HUES48 (cell line): ENCODE data around the gene CACNA1C.

Source experiments
- H3K27ac ChIP-seq: one replicate; pipeline ENCODE4 v1.7.0; 2013; ENCODE audit warnings: low read depth, low read length, inconsistent platforms
- H3K27me3 ChIP-seq: 2 replicates; pipeline ENCODE4 v1.6.1; 2013; ENCODE audit warnings: mild to moderate bottlenecking, low read length; ENCODE audit not compliant: control insufficient read depth, insufficient read depth
- H3K36me3 ChIP-seq: 2 replicates; pipeline ENCODE4 v1.6.1; 2013; ENCODE audit warnings: low read length; ENCODE audit not compliant: control insufficient read depth, insufficient read depth
- H3K4me1 ChIP-seq: 2 replicates; pipeline ENCODE4 v1.6.1; 2013; ENCODE audit warnings: mild to moderate bottlenecking, low read length; ENCODE audit not compliant: control insufficient read depth, insufficient read depth
- H3K4me3 ChIP-seq: 2 replicates; pipeline ENCODE4 v1.5.1; 2013; ENCODE audit warnings: mild to moderate bottlenecking, low read depth, low read length
- H3K9ac ChIP-seq: 2 replicates; pipeline ENCODE4 v1.6.1; 2013; ENCODE audit warnings: mild to moderate bottlenecking, low read depth, low read length, moderate library complexity
- H3K9me3 ChIP-seq: 2 replicates; pipeline ENCODE4 v1.6.1; 2013; ENCODE audit warnings: low read length; ENCODE audit not compliant: control insufficient read depth, insufficient read depth

Gene CACNA1C

DNA sequence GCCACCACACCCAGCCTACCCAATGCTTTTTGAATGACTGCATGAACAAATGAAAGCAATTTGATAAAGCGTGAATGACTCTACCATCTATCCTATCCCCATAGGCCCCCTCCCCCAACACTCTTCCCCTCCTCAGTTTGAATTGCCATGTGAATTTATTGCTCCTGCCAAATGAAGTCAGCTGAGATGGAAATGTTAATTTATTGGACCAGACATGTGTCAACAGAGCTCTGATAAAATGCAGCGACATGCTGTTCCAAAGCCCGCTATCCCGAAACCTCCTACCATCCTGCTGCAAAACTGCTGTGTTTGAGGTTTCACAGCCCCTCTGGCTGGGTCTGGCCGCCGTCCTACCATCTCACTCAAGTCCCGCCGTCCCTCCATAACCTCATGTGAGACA, 360.5 kb downstream of the CACNA1C start:
- no peak overlapping the region for H3K9ac ChIP-seq
- no peak overlapping the region for H3K27ac ChIP-seq
- H3K27me3 ChIP-seq, result no peaks in the 10 kb centered on the region
- H3K4me3 ChIP-seq, result no peak overlapping the region
- no peaks in the 10 kb centered on the region for H3K36me3 ChIP-seq
- H3K9me3 ChIP-seq, result no peaks in the 10 kb centered on the region
- H3K4me1 ChIP-seq, result peaks cover 28% of the 10 kb centered on the region

DNA sequence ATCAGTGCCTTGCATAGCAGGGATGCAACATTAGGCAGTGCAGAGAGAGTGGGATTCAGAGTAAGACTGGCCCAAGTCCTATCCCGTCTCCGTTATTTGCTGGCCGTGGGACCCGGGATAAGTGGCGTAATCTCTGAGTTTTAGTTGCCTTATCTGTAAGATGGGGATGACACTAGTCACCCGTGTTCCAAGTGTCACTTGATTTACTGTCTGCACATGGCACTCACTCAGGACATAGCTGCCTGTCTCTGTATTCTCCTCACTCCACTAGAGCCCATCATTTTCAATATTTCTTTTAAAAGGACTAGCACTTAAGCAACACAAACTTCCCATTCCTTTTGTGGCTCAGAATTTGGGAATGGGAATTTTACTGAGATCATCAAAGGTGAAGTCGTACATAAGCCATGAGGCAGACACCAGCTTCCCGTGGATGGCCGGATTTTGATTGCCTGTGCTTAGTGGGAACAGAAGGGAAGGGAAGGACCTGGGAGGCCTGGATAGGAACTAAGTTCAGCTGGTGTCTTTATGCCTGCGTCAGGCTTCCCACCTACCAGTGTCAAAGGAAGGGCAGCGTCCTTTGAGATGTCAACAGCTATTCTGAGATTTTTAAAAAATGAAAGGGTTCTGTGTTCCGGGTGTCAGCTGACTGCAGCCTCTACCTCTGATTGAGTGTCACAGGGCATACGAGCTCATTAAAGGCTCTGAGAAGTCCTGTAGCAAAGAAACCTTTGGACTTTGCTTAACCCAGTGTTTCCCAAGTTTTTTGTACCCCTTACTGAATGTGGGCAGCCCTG, 361.4 kb downstream of the CACNA1C start:
- H3K9ac ChIP-seq, result no peak overlapping the region
- no peak overlapping the region for H3K27ac ChIP-seq
- peaks cover 32% of the 10 kb centered on the region for H3K4me1 ChIP-seq
- H3K4me3 ChIP-seq, result no peak overlapping the region
- no peaks in the 10 kb centered on the region for H3K9me3 ChIP-seq
- H3K27me3 ChIP-seq, result no peaks in the 10 kb centered on the region
- H3K36me3 ChIP-seq, result no peaks in the 10 kb centered on the region

DNA sequence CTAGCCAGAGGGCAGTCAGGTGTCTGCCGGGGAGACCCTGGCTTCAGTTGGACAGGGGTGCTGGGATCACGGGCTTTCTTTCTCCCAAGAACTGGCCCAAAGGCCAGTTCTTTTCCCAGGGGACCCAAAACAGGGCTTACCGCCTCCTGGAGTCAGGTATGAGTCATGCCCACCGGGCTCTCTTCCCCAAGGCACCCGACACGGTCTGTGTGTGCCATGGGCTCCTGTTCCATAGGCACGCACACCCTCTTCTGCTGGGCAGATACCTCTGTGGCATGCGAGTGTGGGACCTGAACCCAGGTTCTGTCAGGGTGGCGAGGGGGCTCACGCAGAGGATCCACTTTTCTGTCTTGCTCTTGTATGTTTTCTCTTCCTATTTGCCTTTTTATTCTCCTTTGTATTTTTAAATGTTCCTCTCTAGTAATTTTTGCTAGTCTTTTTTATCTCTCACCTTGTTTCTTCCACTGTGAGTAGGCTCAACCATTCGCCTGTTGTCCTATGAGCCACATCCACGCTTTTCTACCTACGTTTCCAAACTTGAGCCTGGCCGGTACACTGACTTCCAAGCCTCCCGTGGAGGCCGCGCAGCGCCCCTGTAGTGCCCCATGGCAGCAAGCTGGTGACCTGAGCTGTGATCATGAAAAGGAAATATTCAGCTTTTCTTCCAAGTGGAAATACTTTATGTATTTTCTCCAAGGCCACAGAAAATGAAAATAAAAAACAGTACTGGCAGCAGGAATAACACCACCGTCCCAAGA, 362.2 kb downstream of the CACNA1C start:
- Histone ChIP-seq H3K36me3 (no peaks in the 10 kb centered on the region), H3K27me3 (no peaks in the 10 kb centered on the region), H3K27ac (no peak overlapping the region), H3K4me3 (no peak overlapping the region), H3K9ac (no peak overlapping the region), H3K9me3 (no peaks in the 10 kb centered on the region), H3K4me1 (peaks cover 32% of the 10 kb centered on the region)

DNA sequence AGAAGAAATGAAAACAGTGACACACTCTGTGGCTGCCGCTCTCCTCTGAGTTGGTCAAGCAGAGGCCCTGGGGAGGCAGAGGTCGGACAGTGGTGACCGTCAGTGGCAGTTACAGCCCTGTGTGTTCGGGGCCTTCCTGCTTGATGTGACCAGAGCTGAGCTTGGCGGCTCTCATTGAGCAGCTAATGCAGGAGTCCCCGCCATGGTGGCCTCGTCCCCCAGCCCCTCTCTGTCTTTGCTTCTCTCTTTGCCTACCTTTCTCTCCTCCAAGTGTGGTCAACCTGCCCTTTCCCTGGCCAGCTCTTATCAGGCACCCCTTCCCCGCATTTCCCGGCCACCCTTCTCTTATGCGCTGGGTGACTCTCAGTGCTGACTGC, 362.8 kb downstream of the CACNA1C start:
- H3K9ac ChIP-seq, result no peak overlapping the region
- no peaks in the 10 kb centered on the region for H3K36me3 ChIP-seq
- no peaks in the 10 kb centered on the region for H3K27me3 ChIP-seq
- H3K27ac ChIP-seq, result no peak overlapping the region
- no peaks in the 10 kb centered on the region for H3K9me3 ChIP-seq
- H3K4me1 ChIP-seq, result peaks cover 32% of the 10 kb centered on the region
- H3K4me3 ChIP-seq, result no peak overlapping the region

DNA sequence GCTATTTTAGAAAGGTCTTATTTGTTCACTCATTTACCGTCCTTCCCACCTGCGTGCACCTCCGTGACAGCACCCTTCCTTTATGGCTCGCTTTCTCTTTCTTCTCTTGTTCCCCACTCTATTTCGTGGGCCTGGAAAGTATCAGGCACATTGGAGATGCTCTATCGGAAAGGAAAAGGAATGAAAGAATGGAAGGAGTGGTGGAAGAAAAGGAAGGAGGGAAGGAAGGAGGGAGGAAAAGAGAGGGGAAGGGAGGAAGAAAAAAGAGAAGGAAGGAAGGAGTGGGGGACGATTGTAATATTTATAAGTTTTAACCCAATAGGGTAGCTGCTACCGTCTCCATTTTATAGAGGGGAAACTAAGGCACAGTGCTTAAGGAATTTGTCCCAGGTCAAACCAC, 363.4 kb downstream of the CACNA1C start:
- Histone ChIP-seq H3K36me3 (no peaks in the 10 kb centered on the region), H3K4me1 (peaks cover 31% of the 10 kb centered on the region), H3K9ac (no peak overlapping the region), H3K27ac (no peak overlapping the region), H3K4me3 (no peak overlapping the region), H3K9me3 (no peaks in the 10 kb centered on the region), H3K27me3 (no peaks in the 10 kb centered on the region)

DNA sequence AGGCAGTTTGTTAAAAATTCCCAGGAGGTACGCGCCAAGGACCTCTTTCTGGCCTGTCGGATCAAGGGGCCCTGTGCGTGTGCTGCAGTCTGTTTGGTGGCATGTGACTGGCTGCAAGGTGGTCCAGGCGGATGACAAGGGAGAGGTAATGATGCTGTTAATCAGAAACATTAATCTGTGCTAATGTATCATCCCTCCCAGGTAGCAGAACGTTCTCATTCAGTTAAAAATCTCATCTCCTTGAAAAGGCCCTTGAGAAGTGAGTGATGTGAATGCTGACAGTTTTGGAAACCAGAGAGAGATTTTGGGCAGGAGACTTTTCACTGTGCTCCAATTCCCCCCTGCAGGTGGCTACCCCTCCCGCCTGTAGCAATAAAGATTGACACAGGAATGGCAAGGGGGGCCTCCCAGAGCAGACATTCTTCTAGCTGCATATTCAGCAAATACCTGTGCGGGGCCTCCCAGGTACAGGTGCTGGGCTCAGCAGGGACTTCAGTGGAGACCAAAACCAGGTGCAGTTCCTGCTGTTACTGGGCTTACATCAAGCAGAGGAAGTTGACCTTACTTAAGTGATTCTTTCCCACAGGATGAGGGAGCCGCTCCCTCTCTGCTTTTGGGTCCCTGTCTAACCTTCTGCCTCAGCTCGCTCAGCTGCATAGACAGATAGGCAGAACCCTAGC, 364.8 kb downstream of the CACNA1C start:
- H3K4me3 ChIP-seq, result no peak overlapping the region
- no peaks in the 10 kb centered on the region for H3K36me3 ChIP-seq
- no peak overlapping the region for H3K9ac ChIP-seq
- H3K9me3 ChIP-seq, result no peaks in the 10 kb centered on the region
- peak overlapping the region; percentile 28 for H3K27ac ChIP-seq
- peaks cover 20% of the 10 kb centered on the region for H3K4me1 ChIP-seq
- no peaks in the 10 kb centered on the region for H3K27me3 ChIP-seq

DNA sequence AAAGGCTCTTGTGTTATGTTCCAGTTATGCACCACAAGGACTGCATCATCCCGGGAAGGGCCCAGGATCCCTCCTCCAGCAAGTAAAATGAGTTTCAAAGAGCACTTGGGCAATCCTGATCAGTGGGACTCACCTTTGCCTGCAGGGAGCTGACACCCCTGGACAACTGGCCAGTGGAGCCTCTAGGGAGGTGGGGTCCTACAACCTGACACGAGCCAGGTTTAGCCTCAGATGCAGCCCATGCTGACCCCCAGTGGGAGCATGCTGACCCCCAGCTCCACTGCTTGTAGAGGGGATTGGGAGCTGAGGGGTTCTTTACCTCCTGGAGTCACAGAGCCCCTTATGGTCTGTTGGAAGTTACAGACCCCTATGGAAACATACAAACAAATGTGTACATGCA, 365.8 kb downstream of the CACNA1C start:
- no peak overlapping the region for H3K4me3 ChIP-seq
- H3K27me3 ChIP-seq, result no peaks in the 10 kb centered on the region
- no peak overlapping the region for H3K27ac ChIP-seq
- H3K9ac ChIP-seq, result no peak overlapping the region
- no peaks in the 10 kb centered on the region for H3K9me3 ChIP-seq
- no peaks in the 10 kb centered on the region for H3K36me3 ChIP-seq
- peaks cover 20% of the 10 kb centered on the region for H3K4me1 ChIP-seq

DNA sequence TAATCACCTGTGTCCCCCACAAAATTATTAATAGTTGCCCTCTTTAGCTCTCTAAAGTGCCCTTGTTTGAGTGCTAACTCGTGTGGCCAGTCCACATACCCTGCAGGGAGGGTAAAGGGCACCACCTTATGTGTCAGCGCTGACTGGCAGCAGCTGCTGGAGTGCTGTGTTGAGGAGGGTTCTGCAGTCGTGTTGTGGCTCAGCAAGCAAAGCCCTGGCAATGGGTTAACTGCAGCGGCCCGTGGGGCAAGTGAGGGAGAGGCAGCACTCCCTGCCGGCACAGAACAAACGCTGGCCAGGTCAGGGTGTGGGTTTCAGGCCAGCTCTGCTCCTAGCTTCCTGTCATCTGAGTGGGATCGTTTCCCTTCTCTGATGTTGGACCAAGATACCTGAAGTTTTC, 369.8 kb downstream of the CACNA1C start:
- H3K27me3 ChIP-seq, result no peaks in the 10 kb centered on the region

DNA sequence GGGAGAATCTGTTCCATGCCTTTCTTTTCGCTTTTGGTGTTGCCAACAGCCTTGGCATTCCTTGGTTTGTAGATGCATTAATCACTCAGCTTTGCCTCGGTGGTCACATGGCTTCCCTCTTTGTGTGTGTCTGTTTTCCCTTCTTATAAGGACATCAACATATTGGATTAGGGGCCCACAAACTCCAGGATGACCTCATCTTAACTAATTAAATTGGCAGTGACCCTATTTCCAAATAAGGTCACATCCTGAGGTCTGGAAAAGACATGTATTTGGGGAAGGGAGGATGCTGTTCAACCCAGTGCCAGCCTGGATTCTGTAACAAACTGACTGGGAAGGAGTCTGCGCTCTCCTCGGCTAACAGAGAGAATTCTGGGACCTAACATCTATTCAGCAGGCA, 376.2 kb downstream of the CACNA1C start:
- H3K9me3 ChIP-seq, result no peaks in the 10 kb centered on the region
- H3K4me1 ChIP-seq, result no peaks in the 10 kb centered on the region; the same call in none of the 2 replicates
- H3K9ac ChIP-seq, result no peak overlapping the region
- H3K27me3 ChIP-seq, result no peaks in the 10 kb centered on the region
- H3K27ac ChIP-seq, result no peak overlapping the region
- H3K4me3 ChIP-seq, result no peak overlapping the region
- no peaks in the 10 kb centered on the region for H3K36me3 ChIP-seq

More for the DNA sequence above, 369.8 kb downstream of the CACNA1C start:
- Histone ChIP-seq H3K4me3 (no peak overlapping the region), H3K36me3 (no peaks in the 10 kb centered on the region), H3K9ac (no peak overlapping the region), H3K27ac (no peak overlapping the region), H3K4me1 (peaks cover 11% of the 10 kb centered on the region), H3K9me3 (no peaks in the 10 kb centered on the region)

DNA sequence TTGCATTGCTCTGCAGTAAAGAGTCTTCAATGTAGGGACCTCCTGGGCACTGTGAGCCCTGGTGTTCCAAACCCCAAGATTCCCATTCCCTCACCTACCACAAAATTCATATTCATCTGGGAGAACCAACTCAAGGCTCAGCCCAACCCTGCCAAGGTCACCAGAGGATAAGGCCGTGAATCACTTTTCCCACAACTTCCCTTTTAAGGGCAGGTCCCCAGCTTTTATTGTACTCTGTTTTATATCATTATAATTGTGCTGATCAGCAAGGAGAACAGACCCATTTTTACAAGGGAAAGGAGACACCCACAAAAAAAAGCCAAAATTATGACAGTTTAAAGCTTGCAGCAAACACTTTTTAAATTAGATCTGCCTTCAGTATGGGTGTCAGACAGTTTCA, 379.0 kb downstream of the CACNA1C start:
- H3K27me3 ChIP-seq, result no peaks in the 10 kb centered on the region
- no peaks in the 10 kb centered on the region for H3K9me3 ChIP-seq
- no peaks in the 10 kb centered on the region for H3K36me3 ChIP-seq
- no peak overlapping the region for H3K9ac ChIP-seq
- H3K27ac ChIP-seq, result no peak overlapping the region
- no peaks in the 10 kb centered on the region for H3K4me1 ChIP-seq
- H3K4me3 ChIP-seq, result no peak overlapping the region

DNA sequence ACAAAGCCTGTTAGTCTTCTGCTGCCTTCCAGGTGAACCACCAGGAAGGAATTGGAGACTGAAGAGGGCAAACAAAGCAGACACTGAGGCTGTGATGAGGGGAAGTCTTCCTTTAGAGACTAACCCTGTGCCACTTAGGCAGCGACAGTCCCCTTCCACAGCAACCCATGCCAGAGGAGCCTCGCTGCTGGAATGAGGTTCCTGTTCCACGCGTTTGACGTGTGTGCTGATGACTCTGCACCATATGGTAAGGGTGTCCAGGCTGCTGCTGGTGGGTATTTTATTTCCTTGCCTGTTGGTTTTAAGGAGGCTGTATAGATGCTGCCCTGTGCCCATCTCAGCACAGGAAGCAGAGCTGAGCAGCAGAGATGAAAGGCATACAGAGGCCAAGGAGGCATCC, 380.1 kb downstream of the CACNA1C start:
- Histone ChIP-seq H3K9me3 (no peaks in the 10 kb centered on the region), H3K4me3 (no peak overlapping the region), H3K9ac (no peak overlapping the region), H3K27ac (no peak overlapping the region), H3K4me1 (no peaks in the 10 kb centered on the region), H3K36me3 (no peaks in the 10 kb centered on the region), H3K27me3 (no peaks in the 10 kb centered on the region)
